Measurements from ENCODE around the gene ARRDC2. TPM values are rescaled to one million over a fixed set of nuclear protein-coding genes. Genes with fewer than 3 reads are reported as not detected.

Gene ARRDC2
- total and polyA plus RNA-seq, 9 of the 15 experiments (the other 6 are each of a cell fraction or from before 2014, with no cell fraction given): 1.9 to 27.4 (median 15.2) TPM

DNA sequence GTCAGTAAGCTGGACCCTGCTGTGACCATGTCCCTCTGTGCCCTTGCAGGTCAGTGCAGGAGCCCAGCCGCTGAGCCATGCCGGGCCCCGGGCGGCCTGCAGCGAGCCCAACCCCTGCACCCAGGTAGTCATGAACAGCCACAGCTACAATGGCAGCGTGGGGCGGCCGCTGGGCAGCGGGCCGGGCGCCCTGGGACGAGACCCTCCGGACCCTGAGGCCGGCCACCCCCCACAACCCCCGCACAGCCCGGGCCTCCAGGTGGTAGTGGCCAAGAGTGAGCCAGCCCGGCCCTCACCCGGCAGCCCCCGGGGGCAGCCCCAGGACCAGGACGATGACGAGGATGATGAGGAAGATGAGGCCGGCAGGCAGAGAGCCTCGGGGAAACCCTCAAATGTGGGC, 34.2 kb upstream of the ARRDC2 start:
- H3K4me2 ChIP-seq (ENCODE audit: insufficient read depth, low read length): no peak overlapping the region
- ATAC-seq: no peak
- intact Hi-C loops (cut with micrococcal nuclease) (no loop called here), in situ Hi-C loops (cut with MboI) (no loop called here)
- H3K9me1 ChIP-seq (ENCODE audit: control insufficient read depth, insufficient read depth, low read length): no peaks in the 10 kb centered on the region
- ChIA-PET POLR2A (interaction anchor here (0.6 kb wide), 1 partner anchor 39 kb away, joined by 3 read pairs; no protein-coding TSS in a partner anchor), CTCF (ENCODE audit: low intra/inter-chr PET ratio) (no interaction called here)
- H3K27ac ChIP-seq (ENCODE audit: extremely low read depth, low read depth, low read length): no peak overlapping the region
- peaks cover 11 to 22% of the 10 kb centered on the region in 2 experiments for H3K4me1 ChIP-seq (replicated peaks in 1 of 2; ENCODE audit: control insufficient read depth in 2 of 2, insufficient read depth in 2 of 2, low read length in 2 of 2)
- no peaks in the 10 kb centered on the region for H4K20me1 ChIP-seq (replicated peaks; ENCODE audit: control insufficient read depth, insufficient read depth, low read length)
- DNase-seq (ENCODE audit: extremely low read depth in 1 of 4, low spot score in 3 of 4): no peak
- no peak overlapping the region for H3K4me3 ChIP-seq
- no peaks in the 10 kb centered on the region for H3K36me3 ChIP-seq (ENCODE audit: control insufficient read depth, insufficient read depth, low read length)
- peak overlapping the region in 1 of 2 experiments; percentile 8; a peak in 1 of 4 replicates for H3K9ac ChIP-seq (ENCODE audit: insufficient read depth in 1 of 2, low read depth in 2 of 2, low read length in 2 of 2)
- 63% methylated on average over 12 of the region's 23 CpGs for WGBS (ENCODE audit: insufficient coverage, low coverage, missing lambda C conversion rate)
- BruUV-seq (replicated peaks): no TSS peak
- no peak for FAIRE-seq
- no peaks in the 10 kb centered on the region for H3K9me3 ChIP-seq (replicated peaks; ENCODE audit: control insufficient read depth, insufficient read depth, low read depth, low read length)
- H2AFZ ChIP-seq (ENCODE audit: low read depth, low read length): no peak overlapping the region
- no peaks in the 10 kb centered on the region for H3K79me2 ChIP-seq (ENCODE audit: control insufficient read depth, insufficient read depth, low read length)
- H3K27me3 ChIP-seq (ENCODE audit: control insufficient read depth in 2 of 2, insufficient read depth in 2 of 2, low read length in 2 of 2): no peaks in the 10 kb centered on the region; a peak in 1 of 5 replicates
- no peak for TF ChIP-seq ETV5 (CRISPR knock-in tag; IDR thresholded peaks at IDR 0.05; ENCODE audit: low read depth)
- TF ChIP-seq SRSF3 (IDR thresholded peaks at IDR 0.05; ENCODE audit: insufficient read depth, low read length): no peak
- TF ChIP-seq ZNF75A (CRISPR knock-in tag; IDR thresholded peaks at IDR 0.05): no peak
- TF ChIP-seq, protein P1, sequence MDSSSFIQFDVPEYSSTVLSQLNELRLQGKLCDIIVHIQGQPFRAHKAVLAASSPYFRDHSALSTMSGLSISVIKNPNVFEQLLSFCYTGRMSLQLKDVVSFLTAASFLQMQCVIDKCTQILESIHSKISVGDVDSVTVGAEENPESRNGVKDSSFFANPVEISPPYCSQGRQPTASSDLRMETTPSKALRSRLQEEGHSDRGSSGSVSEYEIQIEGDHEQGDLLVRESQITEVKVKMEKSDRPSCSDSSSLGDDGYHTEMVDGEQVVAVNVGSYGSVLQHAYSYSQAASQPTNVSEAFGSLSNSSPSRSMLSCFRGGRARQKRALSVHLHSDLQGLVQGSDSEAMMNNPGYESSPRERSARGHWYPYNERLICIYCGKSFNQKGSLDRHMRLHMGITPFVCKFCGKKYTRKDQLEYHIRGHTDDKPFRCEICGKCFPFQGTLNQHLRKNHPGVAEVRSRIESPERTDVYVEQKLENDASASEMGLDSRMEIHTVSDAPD (CRISPR knock-in tag; IDR thresholded peaks at IDR 0.05): no peak
- TF ChIP-seq, protein P2, sequence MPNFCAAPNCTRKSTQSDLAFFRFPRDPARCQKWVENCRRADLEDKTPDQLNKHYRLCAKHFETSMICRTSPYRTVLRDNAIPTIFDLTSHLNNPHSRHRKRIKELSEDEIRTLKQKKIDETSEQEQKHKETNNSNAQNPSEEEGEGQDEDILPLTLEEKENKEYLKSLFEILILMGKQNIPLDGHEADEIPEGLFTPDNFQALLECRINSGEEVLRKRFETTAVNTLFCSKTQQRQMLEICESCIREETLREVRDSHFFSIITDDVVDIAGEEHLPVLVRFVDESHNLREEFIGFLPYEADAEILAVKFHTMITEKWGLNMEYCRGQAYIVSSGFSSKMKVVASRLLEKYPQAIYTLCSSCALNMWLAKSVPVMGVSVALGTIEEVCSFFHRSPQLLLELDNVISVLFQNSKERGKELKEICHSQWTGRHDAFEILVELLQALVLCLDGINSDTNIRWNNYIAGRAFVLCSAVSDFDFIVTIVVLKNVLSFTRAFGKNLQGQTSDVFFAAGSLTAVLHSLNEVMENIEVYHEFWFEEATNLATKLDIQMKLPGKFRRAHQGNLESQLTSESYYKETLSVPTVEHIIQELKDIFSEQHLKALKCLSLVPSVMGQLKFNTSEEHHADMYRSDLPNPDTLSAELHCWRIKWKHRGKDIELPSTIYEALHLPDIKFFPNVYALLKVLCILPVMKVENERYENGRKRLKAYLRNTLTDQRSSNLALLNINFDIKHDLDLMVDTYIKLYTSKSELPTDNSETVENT (CRISPR knock-in tag; IDR thresholded peaks at IDR 0.05): no peak
- no peak for TF ChIP-seq ZNF76 (CRISPR knock-in tag; IDR thresholded peaks at IDR 0.05; ENCODE audit: borderline replicate concordance)
- no peak for TF ChIP-seq TBL1XR1 (IDR thresholded peaks at IDR 0.05; ENCODE audit: low read length in 2 of 2)
- no peak for TF ChIP-seq ZNF785 (CRISPR knock-in tag; IDR thresholded peaks at IDR 0.05)
- TF ChIP-seq, protein P3, sequence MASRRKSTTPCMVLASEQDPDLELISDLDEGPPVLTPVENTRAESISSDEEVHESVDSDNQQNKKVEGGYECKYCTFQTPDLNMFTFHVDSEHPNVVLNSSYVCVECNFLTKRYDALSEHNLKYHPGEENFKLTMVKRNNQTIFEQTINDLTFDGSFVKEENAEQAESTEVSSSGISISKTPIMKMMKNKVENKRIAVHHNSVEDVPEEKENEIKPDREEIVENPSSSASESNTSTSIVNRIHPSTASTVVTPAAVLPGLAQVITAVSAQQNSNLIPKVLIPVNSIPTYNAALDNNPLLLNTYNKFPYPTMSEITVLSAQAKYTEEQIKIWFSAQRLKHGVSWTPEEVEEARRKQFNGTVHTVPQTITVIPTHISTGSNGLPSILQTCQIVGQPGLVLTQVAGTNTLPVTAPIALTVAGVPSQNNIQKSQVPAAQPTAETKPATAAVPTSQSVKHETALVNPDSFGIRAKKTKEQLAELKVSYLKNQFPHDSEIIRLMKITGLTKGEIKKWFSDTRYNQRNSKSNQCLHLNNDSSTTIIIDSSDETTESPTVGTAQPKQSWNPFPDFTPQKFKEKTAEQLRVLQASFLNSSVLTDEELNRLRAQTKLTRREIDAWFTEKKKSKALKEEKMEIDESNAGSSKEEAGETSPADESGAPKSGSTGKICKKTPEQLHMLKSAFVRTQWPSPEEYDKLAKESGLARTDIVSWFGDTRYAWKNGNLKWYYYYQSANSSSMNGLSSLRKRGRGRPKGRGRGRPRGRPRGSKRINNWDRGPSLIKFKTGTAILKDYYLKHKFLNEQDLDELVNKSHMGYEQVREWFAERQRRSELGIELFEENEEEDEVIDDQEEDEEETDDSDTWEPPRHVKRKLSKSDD (conservative IDR thresholded peaks at IDR 0.05; ENCODE audit: low read length): no peak
- TF ChIP-seq, protein P4, sequence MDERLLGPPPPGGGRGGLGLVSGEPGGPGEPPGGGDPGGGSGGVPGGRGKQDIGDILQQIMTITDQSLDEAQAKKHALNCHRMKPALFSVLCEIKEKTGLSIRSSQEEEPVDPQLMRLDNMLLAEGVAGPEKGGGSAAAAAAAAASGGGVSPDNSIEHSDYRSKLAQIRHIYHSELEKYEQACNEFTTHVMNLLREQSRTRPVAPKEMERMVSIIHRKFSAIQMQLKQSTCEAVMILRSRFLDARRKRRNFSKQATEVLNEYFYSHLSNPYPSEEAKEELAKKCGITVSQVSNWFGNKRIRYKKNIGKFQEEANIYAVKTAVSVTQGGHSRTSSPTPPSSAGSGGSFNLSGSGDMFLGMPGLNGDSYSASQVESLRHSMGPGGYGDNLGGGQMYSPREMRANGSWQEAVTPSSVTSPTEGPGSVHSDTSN (CRISPR knock-in tag; IDR thresholded peaks at IDR 0.05; ENCODE audit: low read depth): no peak
- TF ChIP-seq, protein P4 (tag; conservative IDR thresholded peaks at IDR 0.05; ENCODE audit: low read depth): no peak
- TF ChIP-seq MXI1 (IDR thresholded peaks at IDR 0.05; ENCODE audit: low read depth, low read length): no peak
